ENCODE data around the gene ZNF280D. TPM values are rescaled to one million over a fixed set of nuclear protein-coding genes. Genes with fewer than 3 reads are reported as not detected.

The ZNF280D gene
- total and polyA plus RNA-seq, 2 of the 8 experiments (the other 6 are each of a cell fraction or from before 2014, with no cell fraction given), result 7.4 to 27.5 TPM

DNA sequence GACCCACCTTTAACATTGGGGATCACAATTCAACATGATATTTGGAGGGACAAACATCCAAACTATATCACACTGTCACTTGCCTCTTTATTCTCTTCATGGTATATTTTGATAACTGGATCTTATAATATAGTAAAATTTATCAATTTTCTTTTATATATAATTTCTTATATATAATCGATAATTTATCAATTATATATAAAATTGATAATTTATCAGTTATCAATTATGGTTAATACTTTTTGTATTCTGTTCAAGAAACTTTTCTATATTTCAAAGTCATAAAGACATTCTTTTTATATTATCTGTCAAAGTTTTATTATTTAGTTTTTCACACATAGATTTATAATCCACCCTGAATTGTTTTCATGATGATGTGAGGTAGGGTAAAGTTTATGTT lies 132.9 kb downstream of the ZNF280D start:
- Histone ChIP-seq H3K9ac (replicated peaks in 1 of 4; ENCODE audit: extremely low read depth in 1 of 4, low read depth in 3 of 4, low read length in 3 of 4) (no peak overlapping the region), H2BK20ac (ENCODE audit: low read length) (no peak overlapping the region), H3K4me2 (ENCODE audit: insufficient read depth in 1 of 2, low read depth in 2 of 2, low read length in 2 of 2) (no peak overlapping the region), H2BK5ac (ENCODE audit: low read depth, low read length) (no peak overlapping the region), H3K4me3 (ENCODE audit: extremely low read depth in 1 of 4, insufficient read depth in 2 of 4, low read depth in 3 of 4, low read length in 4 of 4) (no peak overlapping the region), H4K5ac (ENCODE audit: insufficient read length, low read depth, low read length) (no peak overlapping the region), H2BK12ac (ENCODE audit: low read depth, low read length) (no peak overlapping the region), H3K23me2 (ENCODE audit: low read depth, low read length) (no peaks in the 10 kb centered on the region), H3K9me3 (ENCODE audit: insufficient read depth in 2 of 2, low read depth in 1 of 2, low read length in 1 of 2) (peaks cover 10 to 11% of the 10 kb centered on the region in 2 experiments; a peak in 2 of 4 replicates), H4K8ac (ENCODE audit: extremely low read depth, insufficient read depth, low read length) (no peak overlapping the region), H3K27me3 (replicated peaks in 1 of 4; ENCODE audit: control insufficient read depth in 3 of 4, extremely low read depth in 1 of 4, insufficient read depth in 3 of 4, low read length in 3 of 4) (no peaks in the 10 kb centered on the region), H3K14ac (ENCODE audit: insufficient read length) (no peak overlapping the region), H4K91ac (replicated peaks; ENCODE audit: insufficient read length, low read length) (no peak overlapping the region), H3K36me3 (ENCODE audit: control insufficient read depth in 2 of 4, insufficient read depth in 4 of 4, low read length in 3 of 4) (no peaks in the 10 kb centered on the region), H3K18ac (ENCODE audit: extremely low read depth, low read length) (no peak overlapping the region), H2AFZ (ENCODE audit: low read length) (peak overlapping the region; percentile 72), H2BK15ac (ENCODE audit: low read length) (no peak overlapping the region), H3K27ac (ENCODE audit: low read depth, low read length) (no peak overlapping the region), H3K79me1 (ENCODE audit: low read depth, low read length) (no peaks in the 10 kb centered on the region), H3K56ac (replicated peaks; ENCODE audit: insufficient read length, low read depth, low read length) (no peak overlapping the region), H2BK120ac (replicated peaks; ENCODE audit: low read depth, low read length) (no peak overlapping the region), H2AK5ac (ENCODE audit: low read depth, low read length) (no peak overlapping the region), H3K4me1 (replicated peaks in 1 of 4; ENCODE audit: control insufficient read depth in 3 of 4, insufficient read depth in 4 of 4, low read length in 3 of 4) (no peaks in the 10 kb centered on the region), H3K23ac (ENCODE audit: insufficient read length) (no peak overlapping the region), H4K20me1 (replicated peaks in 1 of 2; ENCODE audit: control insufficient read depth in 1 of 2, insufficient read depth in 2 of 2, low read length in 2 of 2) (no peaks in the 10 kb centered on the region), H3K4ac (replicated peaks; ENCODE audit: insufficient read length, low read depth, low read length) (no peak overlapping the region), H3K79me2 (ENCODE audit: control insufficient read depth in 1 of 2, insufficient read depth in 2 of 2, low read length in 2 of 2) (no peaks in the 10 kb centered on the region)
- DNase-seq (ENCODE audit: low read depth in 1 of 2, low spot score in 2 of 2) (no peak), FAIRE-seq (no peak)
- ChIA-PET POLR2A (ENCODE audit: partially characterized antibody) (no interaction called here), CTCF (ENCODE audit: partially characterized antibody) (no interaction called here)
- 87% methylated on average over 1 of the region's 1 CpG; no CpG with 5 or more reads in 1 of the 2 experiments for WGBS, 2 experiments (ENCODE audit: extremely low coverage in 1 of 2, insufficient coverage in 1 of 2, insufficient read length in 1 of 2, insufficient replicate concordance in 2 of 2, low coverage in 1 of 2, low lambda C conversion rate in 2 of 2, missing lambda C conversion rate in 1 of 2)
- no peak for TF ChIP-seq RBBP5 (IDR thresholded peaks at IDR 0.05; ENCODE audit: borderline replicate concordance, low read depth, low read length)
- TF ChIP-seq, protein P1, sequence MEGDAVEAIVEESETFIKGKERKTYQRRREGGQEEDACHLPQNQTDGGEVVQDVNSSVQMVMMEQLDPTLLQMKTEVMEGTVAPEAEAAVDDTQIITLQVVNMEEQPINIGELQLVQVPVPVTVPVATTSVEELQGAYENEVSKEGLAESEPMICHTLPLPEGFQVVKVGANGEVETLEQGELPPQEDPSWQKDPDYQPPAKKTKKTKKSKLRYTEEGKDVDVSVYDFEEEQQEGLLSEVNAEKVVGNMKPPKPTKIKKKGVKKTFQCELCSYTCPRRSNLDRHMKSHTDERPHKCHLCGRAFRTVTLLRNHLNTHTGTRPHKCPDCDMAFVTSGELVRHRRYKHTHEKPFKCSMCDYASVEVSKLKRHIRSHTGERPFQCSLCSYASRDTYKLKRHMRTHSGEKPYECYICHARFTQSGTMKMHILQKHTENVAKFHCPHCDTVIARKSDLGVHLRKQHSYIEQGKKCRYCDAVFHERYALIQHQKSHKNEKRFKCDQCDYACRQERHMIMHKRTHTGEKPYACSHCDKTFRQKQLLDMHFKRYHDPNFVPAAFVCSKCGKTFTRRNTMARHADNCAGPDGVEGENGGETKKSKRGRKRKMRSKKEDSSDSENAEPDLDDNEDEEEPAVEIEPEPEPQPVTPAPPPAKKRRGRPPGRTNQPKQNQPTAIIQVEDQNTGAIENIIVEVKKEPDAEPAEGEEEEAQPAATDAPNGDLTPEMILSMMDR (IDR thresholded peaks at IDR 0.05; ENCODE audit: control extremely low read depth in 1 of 3, insufficient read depth in 1 of 3, low read depth in 1 of 3, low read length in 3 of 3), result no peak
- no peak for TF ChIP-seq CHD2 (IDR thresholded peaks at IDR 0.05; ENCODE audit: low read length)
- TF ChIP-seq ZNF274 (IDR thresholded peaks at IDR 0.05; ENCODE audit: borderline replicate concordance, extremely low read depth, low read length), result no peak
- no peak for TF ChIP-seq SIX5 (IDR thresholded peaks at IDR 0.05; ENCODE audit: low read depth, low read length)
- no peak for TF ChIP-seq RXRA (IDR thresholded peaks at IDR 0.05; ENCODE audit: insufficient read depth, low read depth, low read length)
- TF ChIP-seq CEBPB (IDR thresholded peaks at IDR 0.05; ENCODE audit: low read depth, low read length), result no peak
- TF ChIP-seq TEAD4 (IDR thresholded peaks at IDR 0.05; ENCODE audit: low read depth, low read length), result no peak
- TF ChIP-seq SRF (IDR thresholded peaks at IDR 0.05; ENCODE audit: low read depth, low read length), result no peak
- TF ChIP-seq SP2 (IDR thresholded peaks at IDR 0.05; ENCODE audit: low read length), result no peak
- no peak for TF ChIP-seq RAD21 (IDR thresholded peaks at IDR 0.05 in 1 of 2, conservative IDR thresholded peaks at IDR 0.05 in 1 of 2; ENCODE audit: low read depth in 2 of 2, low read length in 2 of 2)
- no peak for TF ChIP-seq SIN3A (conservative IDR thresholded peaks at IDR 0.05 in 1 of 2, IDR thresholded peaks at IDR 0.05 in 1 of 2; ENCODE audit: low read depth in 1 of 2, low read length in 2 of 2)

Measured in H1 (cell line).